Measurements from ENCODE around the gene NEUROD2. TPM values are rescaled to one million over a fixed set of nuclear protein-coding genes. Genes with fewer than 3 reads are reported as not detected.

Gene NEUROD2
- not detected in 2 replicates for polyA plus RNA-seq (2011; rRNA removed)
- polyA plus RNA-seq (2012; cell fraction: cytosol; rRNA removed), result not detected in 2 replicates
- polyA plus RNA-seq (2012; cell fraction: nucleus; rRNA removed), result 0.02 and 0.04 TPM in 2 replicates
- polyA plus RNA-seq (2017; fragmentation: RNase III; extraction: RNeasy Plus Mini Kit Qiagen cat#74134 plus additional on column Dnase treatment), result not detected in 3 replicates
- polyA minus RNA-seq (2011; rRNA and poly(A)+ RNA removed), result not detected in 2 replicates

GRCh38 chr17:39607851-39608130 lies at the start of gene NEUROD2:
Gene NEUROD2 (minus strand): TSS chr17:39607920. CDS start chr17:39606599, 1,321 bp downstream.
- FAIRE-seq, result no peak
- peak within 1 kb of the TSS in 1 of 2 experiments; percentile 20; a peak in 2 of 6 replicates for H3K27ac ChIP-seq
- WGBS (ENCODE audit: missing lambda C conversion rate), result 12% methylated on average over 20 of the region's 20 CpGs
- ChIA-PET POLR2A (no interaction called here), CTCF (interaction anchor here (58.8 kb wide), 1 partner anchor 27 kb away, joined by 1581 read pairs; the partner anchor contains the start of genes PPP1R1B and STARD3)
- H3K4me2 ChIP-seq, result peak within 1 kb of the TSS; percentile 92
- no peaks in the 10 kb centered on the region for H3K9me3 ChIP-seq
- no peak for ATAC-seq
- H3K4me1 ChIP-seq, result peaks cover 44% of the 10 kb centered on the region
- no peak for DNase-seq (ENCODE audit: low read depth in 1 of 2, low spot score in 1 of 2)
- H3K4me3 ChIP-seq, result peak within 1 kb of the TSS; percentile 30
- TF ChIP-seq JUN (IDR thresholded peaks at IDR 0.05), result no peak
- no peak for TF ChIP-seq NFE2L2 (conservative IDR thresholded peaks at IDR 0.05; ENCODE audit: low read length)
- no peak for TF ChIP-seq CHD2 (IDR thresholded peaks at IDR 0.05; ENCODE audit: low read length, partially characterized antibody)
- no peak for TF ChIP-seq BHLHE40 (IDR thresholded peaks at IDR 0.05; ENCODE audit: low read depth, low read length)
- no peak for TF ChIP-seq ATOH8 (CRISPR knock-in tag; IDR thresholded peaks at IDR 0.05; ENCODE audit: low read depth)
- TF ChIP-seq, protein P1, sequence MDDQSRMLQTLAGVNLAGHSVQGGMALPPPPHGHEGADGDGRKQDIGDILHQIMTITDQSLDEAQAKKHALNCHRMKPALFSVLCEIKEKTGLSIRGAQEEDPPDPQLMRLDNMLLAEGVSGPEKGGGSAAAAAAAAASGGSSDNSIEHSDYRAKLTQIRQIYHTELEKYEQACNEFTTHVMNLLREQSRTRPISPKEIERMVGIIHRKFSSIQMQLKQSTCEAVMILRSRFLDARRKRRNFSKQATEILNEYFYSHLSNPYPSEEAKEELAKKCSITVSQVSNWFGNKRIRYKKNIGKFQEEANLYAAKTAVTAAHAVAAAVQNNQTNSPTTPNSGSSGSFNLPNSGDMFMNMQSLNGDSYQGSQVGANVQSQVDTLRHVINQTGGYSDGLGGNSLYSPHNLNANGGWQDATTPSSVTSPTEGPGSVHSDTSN (IDR thresholded peaks at IDR 0.05), result no peak
- no peak for TF ChIP-seq MAZ (IDR thresholded peaks at IDR 0.05; ENCODE audit: borderline replicate concordance, low read depth, low read length)
- TF ChIP-seq TP53 (CRISPR knock-in tag; IDR thresholded peaks at IDR 0.05), result no peak
- no peak for TF ChIP-seq MAX (IDR thresholded peaks at IDR 0.05)
- TF ChIP-seq EHMT2 (IDR thresholded peaks at IDR 0.05; ENCODE audit: low read depth), result no peak
- no peak for TF ChIP-seq ESRRA (IDR thresholded peaks at IDR 0.05; ENCODE audit: borderline replicate concordance, low read length)
- no peak for TF ChIP-seq ZNF302 (CRISPR knock-in tag; IDR thresholded peaks at IDR 0.05)
- TF ChIP-seq, protein P2, sequence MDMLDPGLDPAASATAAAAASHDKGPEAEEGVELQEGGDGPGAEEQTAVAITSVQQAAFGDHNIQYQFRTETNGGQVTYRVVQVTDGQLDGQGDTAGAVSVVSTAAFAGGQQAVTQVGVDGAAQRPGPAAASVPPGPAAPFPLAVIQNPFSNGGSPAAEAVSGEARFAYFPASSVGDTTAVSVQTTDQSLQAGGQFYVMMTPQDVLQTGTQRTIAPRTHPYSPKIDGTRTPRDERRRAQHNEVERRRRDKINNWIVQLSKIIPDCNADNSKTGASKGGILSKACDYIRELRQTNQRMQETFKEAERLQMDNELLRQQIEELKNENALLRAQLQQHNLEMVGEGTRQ (IDR thresholded peaks at IDR 0.05), result no peak

DNA sequence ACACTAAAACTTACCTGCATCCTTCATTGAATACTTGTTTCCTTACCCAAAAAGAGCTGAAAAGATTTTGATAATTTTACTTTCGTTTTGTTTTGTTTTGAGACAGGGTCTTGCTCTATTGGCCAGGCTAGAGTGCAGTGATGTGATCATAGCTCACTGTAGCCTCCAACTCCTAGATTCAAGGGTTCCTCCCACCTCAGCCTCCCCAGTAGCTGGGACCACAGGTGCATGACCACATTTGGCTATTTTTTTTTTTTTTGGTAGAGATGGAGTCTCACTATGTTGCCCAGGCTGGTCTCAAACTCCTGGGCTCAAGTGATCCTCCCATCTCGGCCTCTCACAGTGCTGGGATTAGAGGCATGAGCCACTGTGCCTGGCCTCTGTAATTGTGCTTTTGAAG lies 47.4 kb upstream of the NEUROD2 start:
- H3K27ac ChIP-seq, result no peak overlapping the region
- TF ChIP-seq MAFK (IDR thresholded peaks at IDR 0.05; ENCODE audit: partially characterized antibody) (no peak), MAZ (IDR thresholded peaks at IDR 0.05; ENCODE audit: borderline replicate concordance, low read depth, low read length) (no peak), GATA3 (IDR thresholded peaks at IDR 0.05; ENCODE audit: borderline replicate concordance) (no peak), TFCP2L1 (CRISPR knock-in tag; IDR thresholded peaks at IDR 0.05) (no peak), ELK1 (IDR thresholded peaks at IDR 0.05; ENCODE audit: low read depth, low read length) (no peak), FOSB (CRISPR knock-in tag; IDR thresholded peaks at IDR 0.05) (no peak), KDM1A (IDR thresholded peaks at IDR 0.05; ENCODE audit: low read depth) (no peak), HEYL (CRISPR knock-in tag; IDR thresholded peaks at IDR 0.05) (no peak), RNF2 (IDR thresholded peaks at IDR 0.05; ENCODE audit: borderline replicate concordance, low read depth) (no peak), POLR2AphosphoS2 (conservative IDR thresholded peaks at IDR 0.05; ENCODE audit: low read length) (no peak), RAD21 (conservative IDR thresholded peaks at IDR 0.05 in 1 of 2, IDR thresholded peaks at IDR 0.05 in 1 of 2) (no peak), RARB (CRISPR knock-in tag; IDR thresholded peaks at IDR 0.05) (no peak), EHMT2 (IDR thresholded peaks at IDR 0.05; ENCODE audit: low read depth) (no peak)
- DNase-seq (ENCODE audit: low read depth in 1 of 2, low spot score in 1 of 2) (no peak), ATAC-seq (no peak), FAIRE-seq (no peak)
- H3K4me3 ChIP-seq, result no peak overlapping the region
- H3K9me3 ChIP-seq, result no peaks in the 10 kb centered on the region
- CTCF ChIA-PET, result interaction anchor here (0.6 to 48.4 kb wide), 9 partner anchors 29 to 861 kb away, joined by 3 to 1581 read pairs (median 10); partner anchors contain the start of genes ERBB2, MIEN1, NEUROD2 and PGAP3
- H3K4me1 ChIP-seq, result no peaks in the 10 kb centered on the region
- POLR2A ChIA-PET, result no interaction called here
- WGBS (ENCODE audit: missing lambda C conversion rate), result 67% methylated on average over 2 of the region's 2 CpGs
- no peak overlapping the region for H3K4me2 ChIP-seq
